HUES64 (cell line): Measurements from ENCODE around the gene SNX24.

Experiments
- H3K27ac ChIP-seq: 2 replicates; pipeline ENCODE4 v1.7.0; 2013; ENCODE audit warnings: low read depth, low read length, inconsistent platforms
- H3K27me3 ChIP-seq: 2 replicates; pipeline ENCODE4 v1.6.1; 2013; ENCODE audit warnings: mild to moderate bottlenecking, low read length; ENCODE audit not compliant: insufficient read depth
- H3K36me3 ChIP-seq: 2 replicates; pipeline ENCODE4 v1.6.1; 2013; ENCODE audit warnings: mild to moderate bottlenecking, low read length; ENCODE audit not compliant: insufficient read depth
- H3K4me1 ChIP-seq: 2 replicates; pipeline ENCODE4 v1.6.1; 2013; ENCODE audit warnings: mild to moderate bottlenecking, low read length, moderate library complexity; ENCODE audit not compliant: insufficient read depth
- H3K4me3 ChIP-seq: 2 replicates; pipeline ENCODE4 v1.5.1; 2013; ENCODE audit warnings: mild to moderate bottlenecking, low read length, moderate library complexity
- H3K9ac ChIP-seq: 2 replicates; pipeline ENCODE4 v1.6.1; 2013; ENCODE audit warnings: mild to moderate bottlenecking, low read depth, low read length
- H3K9me3 ChIP-seq: 2 replicates; pipeline ENCODE4 v1.6.1; 2013; ENCODE audit warnings: low read depth, low read length; ENCODE audit not compliant: insufficient read depth
- WGBS: fragments of 150-250, 120-280 bp; methylation state at CpG from one replicate; pipeline ENCODE4 v1.1.7; 2013; ENCODE audit warnings: missing lambda C conversion rate; 5-methylcytosine and 5-hydroxymethylcytosine counted together

The SNX24 gene

GRCh38 chr5:122870219-122870856, 24.9 kb downstream of the SNX24 start:
- Histone ChIP-seq H3K4me1 (peaks cover 18% of the 10 kb centered on the region), H3K4me3 (no peak overlapping the region), H3K9me3 (no peaks in the 10 kb centered on the region), H3K27ac (no peak overlapping the region), H3K9ac (no peak overlapping the region), H3K36me3 (no peaks in the 10 kb centered on the region), H3K27me3 (no peaks in the 10 kb centered on the region)
- WGBS: 70% methylated on average over 7 of the region's 7 CpGs

DNA sequence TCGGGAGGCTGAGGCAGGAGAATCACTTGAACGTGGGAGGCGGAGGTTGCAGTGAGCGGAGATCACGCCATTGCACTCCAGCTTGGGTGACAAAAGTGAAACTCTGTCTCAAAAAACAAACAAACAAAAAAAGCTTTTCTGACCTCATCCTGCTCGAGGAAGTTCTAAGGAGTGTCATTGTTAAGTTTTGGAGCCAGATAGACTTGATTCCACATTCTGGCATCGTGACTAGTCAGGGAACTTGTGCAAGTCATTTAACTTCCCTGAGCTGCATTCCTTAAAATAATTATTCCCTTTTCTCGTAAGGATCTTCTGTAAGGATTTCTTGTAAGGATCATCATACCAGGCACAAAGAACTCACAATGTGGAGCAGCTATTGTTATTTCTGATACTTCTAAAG, 26.2 kb downstream of the SNX24 start:
- Histone ChIP-seq H3K27me3 (no peaks in the 10 kb centered on the region), H3K36me3 (no peaks in the 10 kb centered on the region), H3K4me1 (peaks cover 18% of the 10 kb centered on the region), H3K27ac (no peak overlapping the region), H3K4me3 (no peak overlapping the region), H3K9me3 (no peaks in the 10 kb centered on the region), H3K9ac (no peak overlapping the region)
- WGBS: 98% methylated on average over 8 of the region's 8 CpGs

GRCh38 chr5:122874179-122874875, 28.9 kb downstream of the SNX24 start:
- Histone ChIP-seq H3K9ac (no peak overlapping the region), H3K4me3 (no peak overlapping the region), H3K27me3 (no peaks in the 10 kb centered on the region), H3K27ac (no peak overlapping the region), H3K36me3 (no peaks in the 10 kb centered on the region), H3K9me3 (no peaks in the 10 kb centered on the region), H3K4me1 (peaks cover 14% of the 10 kb centered on the region)
- 93% methylated on average over 4 of the region's 4 CpGs for WGBS

- no peaks in the 10 kb centered on the region for H3K27me3 ChIP-seq
These were observed 32.1 kb downstream of the SNX24 start for GRCh38 chr5:122877518-122877917.

GRCh38 chr5:122879076-122879475, 33.7 kb downstream of the SNX24 start:
- Histone ChIP-seq H3K27me3 (no peaks in the 10 kb centered on the region), H3K9ac (no peak overlapping the region), H3K9me3 (no peaks in the 10 kb centered on the region), H3K4me3 (no peak overlapping the region), H3K27ac (no peak overlapping the region), H3K36me3 (no peaks in the 10 kb centered on the region), H3K4me1 (no peaks in the 10 kb centered on the region)
- 93% methylated on average over 3 of the region's 3 CpGs for WGBS

More at GRCh38 chr5:122877518-122877917, 32.1 kb downstream of the SNX24 start:
- Histone ChIP-seq H3K4me3 (no peak overlapping the region), H3K4me1 (no peaks in the 10 kb centered on the region), H3K9me3 (no peaks in the 10 kb centered on the region), H3K36me3 (no peaks in the 10 kb centered on the region), H3K27ac (no peak overlapping the region), H3K9ac (no peak overlapping the region)
- 98% methylated on average over 2 of the region's 2 CpGs for WGBS

DNA sequence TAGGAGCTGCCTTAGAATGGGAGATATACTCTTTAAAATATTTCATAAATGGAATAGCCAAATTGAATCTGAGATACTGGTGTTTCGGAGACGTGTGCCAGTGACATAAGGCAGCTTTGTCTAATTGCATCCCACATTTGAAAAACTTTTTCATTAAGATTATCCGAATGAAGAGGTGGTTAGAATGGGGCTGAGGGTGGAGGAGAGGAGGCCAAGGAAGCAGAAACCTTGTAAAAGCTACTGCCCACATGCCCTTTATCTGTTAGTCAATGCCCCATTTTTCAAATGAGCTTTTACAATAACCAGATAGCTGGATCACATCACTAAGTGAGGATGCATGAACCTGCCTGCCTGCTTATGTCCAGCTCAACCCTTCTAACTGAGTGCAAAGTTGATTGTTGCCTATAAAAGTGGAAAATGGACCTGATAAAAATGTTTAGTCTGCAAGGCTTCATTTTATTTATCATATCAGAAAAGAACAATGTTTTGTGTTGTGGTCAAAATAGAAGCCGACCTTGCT, 34.8 kb downstream of the SNX24 start:
- 89% methylated on average over 2 of the region's 4 CpGs for WGBS
- Histone ChIP-seq H3K27me3 (no peaks in the 10 kb centered on the region), H3K4me1 (peaks cover 6% of the 10 kb centered on the region), H3K36me3 (no peaks in the 10 kb centered on the region), H3K4me3 (no peak overlapping the region), H3K9me3 (no peaks in the 10 kb centered on the region), H3K9ac (no peak overlapping the region), H3K27ac (no peak overlapping the region)

GRCh38 chr5:122880749-122881148, 35.3 kb downstream of the SNX24 start:
- Histone ChIP-seq H3K4me3 (no peak overlapping the region), H3K27me3 (no peaks in the 10 kb centered on the region), H3K4me1 (peaks cover 10% of the 10 kb centered on the region), H3K9me3 (no peaks in the 10 kb centered on the region), H3K27ac (no peak overlapping the region), H3K9ac (no peak overlapping the region), H3K36me3 (no peaks in the 10 kb centered on the region)
- 79% methylated on average over 3 of the region's 3 CpGs for WGBS

DNA sequence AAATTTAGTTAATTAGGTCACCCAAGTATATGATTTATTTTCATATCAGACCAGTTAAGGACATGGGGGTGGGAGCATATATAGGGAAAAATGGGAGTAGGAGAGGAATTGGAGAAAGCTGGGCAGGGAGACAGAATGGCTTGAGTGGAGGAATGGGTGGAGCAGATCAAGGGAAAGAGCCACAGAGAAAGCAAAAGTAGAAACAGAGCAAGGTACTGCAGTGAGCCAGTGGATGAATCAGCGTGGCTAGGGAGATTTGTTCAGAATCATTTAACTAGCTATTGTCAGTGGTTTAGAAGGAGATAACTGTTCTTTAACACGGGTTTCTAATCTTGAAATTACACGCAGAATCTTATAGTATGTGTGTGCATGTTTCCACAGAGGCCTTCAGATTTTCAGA, 37.4 kb downstream of the SNX24 start:
- no peak overlapping the region for H3K9ac ChIP-seq
- peaks cover 10% of the 10 kb centered on the region for H3K4me1 ChIP-seq
- H3K9me3 ChIP-seq: peaks cover 5% of the 10 kb centered on the region; the same call in 1 of the 2 replicates
- no peaks in the 10 kb centered on the region for H3K36me3 ChIP-seq
- H3K27me3 ChIP-seq: no peaks in the 10 kb centered on the region
- no peak overlapping the region for H3K27ac ChIP-seq
- 94% methylated on average over 3 of the region's 3 CpGs for WGBS
- H3K4me3 ChIP-seq: no peak overlapping the region

DNA sequence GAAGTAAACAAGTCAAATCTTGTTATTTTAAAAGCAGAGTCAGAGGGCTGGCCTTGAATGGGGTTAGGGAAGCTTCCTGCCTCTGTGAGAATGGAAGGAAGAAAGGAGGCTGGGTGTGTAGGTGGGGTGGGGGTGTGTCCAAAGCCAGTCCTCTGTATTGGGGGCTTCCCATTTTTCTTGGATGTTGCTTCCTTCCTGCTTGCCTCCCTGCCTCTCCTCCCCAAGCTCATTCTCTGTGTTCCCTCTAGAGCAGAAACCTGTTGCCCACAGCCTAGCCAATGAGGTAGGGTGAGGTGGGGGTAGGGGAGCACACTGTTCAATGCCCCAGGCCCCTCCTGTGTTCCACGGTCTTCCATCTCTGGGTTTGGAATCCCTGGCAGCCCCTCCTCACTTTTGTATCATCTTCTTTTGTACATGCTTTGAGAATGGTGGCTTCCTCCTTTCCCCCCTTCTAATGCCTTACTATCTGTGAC, 39.7 kb downstream of the SNX24 start:
- H3K27ac ChIP-seq: no peak overlapping the region
- WGBS: 80% methylated on average over 1 of the region's 1 CpG
- peaks cover 10% of the 10 kb centered on the region for H3K4me1 ChIP-seq
- no peaks in the 10 kb centered on the region for H3K36me3 ChIP-seq
- H3K27me3 ChIP-seq: no peaks in the 10 kb centered on the region
- peaks cover 5% of the 10 kb centered on the region; the same call in 1 of the 2 replicates for H3K9me3 ChIP-seq
- H3K9ac ChIP-seq: no peak overlapping the region
- no peak overlapping the region for H3K4me3 ChIP-seq

- no peak overlapping the region for H3K4me3 ChIP-seq
- H3K9ac ChIP-seq: no peak overlapping the region
- WGBS: 94% methylated on average over 6 of the region's 6 CpGs
- H3K4me1 ChIP-seq: peaks cover 10% of the 10 kb centered on the region
- no peaks in the 10 kb centered on the region for H3K27me3 ChIP-seq
- H3K27ac ChIP-seq: no peak overlapping the region
- H3K9me3 ChIP-seq: peaks cover 5% of the 10 kb centered on the region; the same call in 1 of the 2 replicates
- no peaks in the 10 kb centered on the region for H3K36me3 ChIP-seq
These were observed 40.5 kb downstream of the SNX24 start for GRCh38 chr5:122885891-122886290.

DNA sequence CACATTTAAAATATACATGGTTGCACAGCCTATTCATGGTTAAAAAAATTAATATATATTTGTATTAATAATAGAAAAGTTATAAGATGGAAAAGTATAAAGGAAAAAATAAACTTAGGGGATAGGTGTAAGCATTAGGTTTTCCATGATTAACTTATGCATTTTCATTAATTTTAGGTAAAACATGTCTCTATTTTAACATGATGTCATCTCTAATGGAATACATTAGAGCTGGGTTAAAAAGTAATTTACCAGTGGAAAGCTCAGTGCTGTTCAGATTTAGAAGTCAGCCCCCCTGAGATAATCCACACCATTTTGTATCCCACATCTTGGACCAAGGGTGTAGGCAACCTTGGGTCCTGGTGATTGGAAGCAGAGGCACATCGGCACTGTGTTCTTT, 49.7 kb downstream of the SNX24 start:
- WGBS: 94% methylated on average over 1 of the region's 1 CpG
- Histone ChIP-seq H3K4me1 (no peaks in the 10 kb centered on the region), H3K27ac (no peak overlapping the region), H3K9me3 (no peaks in the 10 kb centered on the region), H3K4me3 (no peak overlapping the region), H3K27me3 (no peaks in the 10 kb centered on the region), H3K36me3 (no peaks in the 10 kb centered on the region), H3K9ac (no peak overlapping the region)
